ENCODE measurements around the gene SORL1. TPM values are rescaled to one million over a fixed set of nuclear protein-coding genes. Genes with fewer than 3 reads are reported as not detected.

Gene SORL1
- total and polyA plus RNA-seq, 2 of the 13 experiments (the other 11 are each of a cell fraction or from before 2014, with no cell fraction given) = 21.3 to 148 TPM

DNA sequence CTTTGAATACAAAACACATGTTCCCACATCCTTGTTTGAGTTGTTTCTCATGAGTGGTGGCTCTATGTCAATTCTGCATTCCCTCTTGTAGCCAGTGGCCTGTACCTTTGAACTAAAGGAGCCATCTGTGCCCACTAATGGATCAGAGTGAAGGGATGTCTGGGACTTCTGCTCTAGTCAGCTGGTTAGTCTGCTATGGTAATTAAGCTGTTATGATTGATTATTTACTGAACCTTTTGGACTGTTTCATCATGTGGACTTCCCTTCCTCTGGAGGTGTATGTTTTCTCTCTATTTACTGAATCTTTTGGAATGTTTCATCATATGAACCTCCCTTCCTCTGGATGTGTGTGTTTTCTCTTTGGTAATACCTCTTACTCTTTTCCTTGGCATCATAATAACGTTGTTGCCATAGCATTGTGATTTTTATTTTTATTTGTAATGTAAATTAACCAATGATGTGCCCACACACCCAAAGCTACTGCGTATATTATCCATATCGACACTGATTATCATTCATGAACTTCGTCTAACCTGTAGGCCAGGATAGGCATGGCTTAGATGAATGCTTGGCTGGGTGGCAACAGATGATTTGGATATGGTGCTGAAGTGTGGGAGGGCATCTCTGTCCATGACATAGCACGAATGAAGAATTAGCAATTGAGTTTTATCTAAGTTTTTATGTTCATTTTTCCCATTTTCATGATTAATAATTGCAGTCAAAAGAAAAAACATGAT, 113.0 kb downstream of the SORL1 start (continued):
- TF ChIP-seq, protein P1, sequence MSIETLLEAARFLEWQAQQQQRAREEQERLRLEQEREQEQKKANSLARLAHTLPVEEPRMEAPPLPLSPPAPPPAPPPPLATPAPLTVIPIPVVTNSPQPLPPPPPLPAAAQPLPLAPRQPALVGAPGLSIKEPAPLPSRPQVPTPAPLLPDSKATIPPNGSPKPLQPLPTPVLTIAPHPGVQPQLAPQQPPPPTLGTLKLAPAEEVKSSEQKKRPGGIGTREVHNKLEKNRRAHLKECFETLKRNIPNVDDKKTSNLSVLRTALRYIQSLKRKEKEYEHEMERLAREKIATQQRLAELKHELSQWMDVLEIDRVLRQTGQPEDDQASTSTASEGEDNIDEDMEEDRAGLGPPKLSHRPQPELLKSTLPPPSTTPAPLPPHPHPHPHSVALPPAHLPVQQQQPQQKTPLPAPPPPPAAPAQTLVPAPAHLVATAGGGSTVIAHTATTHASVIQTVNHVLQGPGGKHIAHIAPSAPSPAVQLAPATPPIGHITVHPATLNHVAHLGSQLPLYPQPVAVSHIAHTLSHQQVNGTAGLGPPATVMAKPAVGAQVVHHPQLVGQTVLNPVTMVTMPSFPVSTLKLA (IDR thresholded peaks at IDR 0.05) = 0 out of 2 replicates have a peak, but pooled peaks have one; percentile 23
- TF ChIP-seq ZNF441 (CRISPR knock-in tag; IDR thresholded peaks at IDR 0.05; ENCODE audit: borderline replicate concordance) = no peak
- TF ChIP-seq, protein P2, sequence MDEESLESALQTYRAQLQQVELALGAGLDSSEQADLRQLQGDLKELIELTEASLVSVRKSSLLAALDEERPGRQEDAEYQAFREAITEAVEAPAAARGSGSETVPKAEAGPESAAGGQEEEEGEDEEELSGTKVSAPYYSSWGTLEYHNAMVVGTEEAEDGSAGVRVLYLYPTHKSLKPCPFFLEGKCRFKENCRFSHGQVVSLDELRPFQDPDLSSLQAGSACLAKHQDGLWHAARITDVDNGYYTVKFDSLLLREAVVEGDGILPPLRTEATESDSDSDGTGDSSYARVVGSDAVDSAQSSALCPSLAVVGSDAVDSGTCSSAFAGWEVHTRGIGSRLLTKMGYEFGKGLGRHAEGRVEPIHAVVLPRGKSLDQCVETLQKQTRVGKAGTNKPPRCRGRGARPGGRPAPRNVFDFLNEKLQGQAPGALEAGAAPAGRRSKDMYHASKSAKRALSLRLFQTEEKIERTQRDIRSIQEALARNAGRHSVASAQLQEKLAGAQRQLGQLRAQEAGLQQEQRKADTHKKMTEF (CRISPR knock-in tag; IDR thresholded peaks at IDR 0.05) = peak; percentile 66; the same call in 1 of the 2 replicates
- peak; percentile 65 for TF ChIP-seq FOSL2 (CRISPR knock-in tag; IDR thresholded peaks at IDR 0.05)
- TF ChIP-seq, protein P3, sequence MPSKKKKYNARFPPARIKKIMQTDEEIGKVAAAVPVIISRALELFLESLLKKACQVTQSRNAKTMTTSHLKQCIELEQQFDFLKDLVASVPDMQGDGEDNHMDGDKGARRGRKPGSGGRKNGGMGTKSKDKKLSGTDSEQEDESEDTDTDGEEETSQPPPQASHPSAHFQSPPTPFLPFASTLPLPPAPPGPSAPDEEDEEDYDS (CRISPR knock-in tag; IDR thresholded peaks at IDR 0.05) = no peak
- peak; percentile 80 for TF ChIP-seq ISL2 (CRISPR knock-in tag; IDR thresholded peaks at IDR 0.05)
- TF ChIP-seq RBM39 (IDR thresholded peaks at IDR 0.05; ENCODE audit: low read depth, low read length, poor library complexity, severe bottlenecking) = no peak
- TF ChIP-seq, protein P4, sequence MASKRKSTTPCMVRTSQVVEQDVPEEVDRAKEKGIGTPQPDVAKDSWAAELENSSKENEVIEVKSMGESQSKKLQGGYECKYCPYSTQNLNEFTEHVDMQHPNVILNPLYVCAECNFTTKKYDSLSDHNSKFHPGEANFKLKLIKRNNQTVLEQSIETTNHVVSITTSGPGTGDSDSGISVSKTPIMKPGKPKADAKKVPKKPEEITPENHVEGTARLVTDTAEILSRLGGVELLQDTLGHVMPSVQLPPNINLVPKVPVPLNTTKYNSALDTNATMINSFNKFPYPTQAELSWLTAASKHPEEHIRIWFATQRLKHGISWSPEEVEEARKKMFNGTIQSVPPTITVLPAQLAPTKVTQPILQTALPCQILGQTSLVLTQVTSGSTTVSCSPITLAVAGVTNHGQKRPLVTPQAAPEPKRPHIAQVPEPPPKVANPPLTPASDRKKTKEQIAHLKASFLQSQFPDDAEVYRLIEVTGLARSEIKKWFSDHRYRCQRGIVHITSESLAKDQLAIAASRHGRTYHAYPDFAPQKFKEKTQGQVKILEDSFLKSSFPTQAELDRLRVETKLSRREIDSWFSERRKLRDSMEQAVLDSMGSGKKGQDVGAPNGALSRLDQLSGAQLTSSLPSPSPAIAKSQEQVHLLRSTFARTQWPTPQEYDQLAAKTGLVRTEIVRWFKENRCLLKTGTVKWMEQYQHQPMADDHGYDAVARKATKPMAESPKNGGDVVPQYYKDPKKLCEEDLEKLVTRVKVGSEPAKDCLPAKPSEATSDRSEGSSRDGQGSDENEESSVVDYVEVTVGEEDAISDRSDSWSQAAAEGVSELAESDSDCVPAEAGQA (IDR thresholded peaks at IDR 0.05; ENCODE audit: low read depth) = no peak
- TF ChIP-seq, protein P4 (CRISPR knock-in tag; IDR thresholded peaks at IDR 0.05; ENCODE audit: borderline replicate concordance) = no peak
- TF ChIP-seq FOXA3 (CRISPR knock-in tag; IDR thresholded peaks at IDR 0.05) = peak; percentile 94
- peak; percentile 44; the same call in 1 of the 2 replicates for TF ChIP-seq ZNF629 (CRISPR knock-in tag; conservative IDR thresholded peaks at IDR 0.05)
- TF ChIP-seq ZNF230 (CRISPR knock-in tag; IDR thresholded peaks at IDR 0.05) = no peak
- TF ChIP-seq SMARCE1 (IDR thresholded peaks at IDR 0.05; ENCODE audit: borderline replicate concordance) = no peak
- no peak for TF ChIP-seq ZNF510 (CRISPR knock-in tag; IDR thresholded peaks at IDR 0.05; ENCODE audit: low read depth)
- 0 out of 2 replicates have a peak, but pooled peaks have one; percentile 64 for TF ChIP-seq ZSCAN29 (CRISPR knock-in tag; conservative IDR thresholded peaks at IDR 0.05)
- TF ChIP-seq ZNF607 (CRISPR knock-in tag; IDR thresholded peaks at IDR 0.05; ENCODE audit: borderline replicate concordance) = no peak
- no peak for TF ChIP-seq SOX6 (IDR thresholded peaks at IDR 0.05)
- TF ChIP-seq SOX6 (CRISPR knock-in tag; IDR thresholded peaks at IDR 0.05) = peak; percentile 92
- TF ChIP-seq DMAP1 (CRISPR knock-in tag; IDR thresholded peaks at IDR 0.05) = 0 out of 2 replicates have a peak, but pooled peaks have one; percentile 33
- peak; percentile 58; the same call in 1 of the 2 replicates for TF ChIP-seq TARDBP (CRISPR knock-in tag; IDR thresholded peaks at IDR 0.05)

All from HepG2 (cell line).